ENCODE data around the gene POLR3A.

DNA sequence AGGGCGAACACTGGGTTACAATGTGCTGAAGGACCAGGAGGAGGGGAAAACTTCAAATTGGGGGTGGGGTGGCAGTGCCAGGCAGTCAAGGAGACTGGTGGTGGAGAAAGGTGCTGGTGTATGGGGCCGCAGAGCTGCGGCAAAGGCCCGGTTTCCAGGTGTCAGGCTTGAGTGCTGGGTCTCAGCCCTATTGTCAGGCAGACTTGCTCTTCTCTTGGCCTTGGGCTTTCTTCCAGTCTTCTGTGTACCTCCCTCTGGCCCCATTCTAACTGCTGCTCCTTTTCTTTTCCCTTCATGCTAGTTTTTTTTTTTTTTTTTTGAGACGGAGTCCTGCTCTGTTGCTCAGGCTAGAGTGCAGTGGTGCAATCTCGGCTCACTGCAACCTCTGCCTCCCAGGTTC lies 51.0 kb downstream of the POLR3A start:
- TF ChIP-seq RAD21 (IDR thresholded peaks at IDR 0.05; ENCODE audit: low read length), result no peak
- no peak for TF ChIP-seq TEAD4 (IDR thresholded peaks at IDR 0.05; ENCODE audit: borderline replicate concordance, insufficient read depth)
- TF ChIP-seq, protein P1, sequence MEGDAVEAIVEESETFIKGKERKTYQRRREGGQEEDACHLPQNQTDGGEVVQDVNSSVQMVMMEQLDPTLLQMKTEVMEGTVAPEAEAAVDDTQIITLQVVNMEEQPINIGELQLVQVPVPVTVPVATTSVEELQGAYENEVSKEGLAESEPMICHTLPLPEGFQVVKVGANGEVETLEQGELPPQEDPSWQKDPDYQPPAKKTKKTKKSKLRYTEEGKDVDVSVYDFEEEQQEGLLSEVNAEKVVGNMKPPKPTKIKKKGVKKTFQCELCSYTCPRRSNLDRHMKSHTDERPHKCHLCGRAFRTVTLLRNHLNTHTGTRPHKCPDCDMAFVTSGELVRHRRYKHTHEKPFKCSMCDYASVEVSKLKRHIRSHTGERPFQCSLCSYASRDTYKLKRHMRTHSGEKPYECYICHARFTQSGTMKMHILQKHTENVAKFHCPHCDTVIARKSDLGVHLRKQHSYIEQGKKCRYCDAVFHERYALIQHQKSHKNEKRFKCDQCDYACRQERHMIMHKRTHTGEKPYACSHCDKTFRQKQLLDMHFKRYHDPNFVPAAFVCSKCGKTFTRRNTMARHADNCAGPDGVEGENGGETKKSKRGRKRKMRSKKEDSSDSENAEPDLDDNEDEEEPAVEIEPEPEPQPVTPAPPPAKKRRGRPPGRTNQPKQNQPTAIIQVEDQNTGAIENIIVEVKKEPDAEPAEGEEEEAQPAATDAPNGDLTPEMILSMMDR (IDR thresholded peaks at IDR 0.05), result no peak
- no peak for TF ChIP-seq POLR2AphosphoS5 (IDR thresholded peaks at IDR 0.05; ENCODE audit: low read depth, low read length)
- TF ChIP-seq, protein P2, sequence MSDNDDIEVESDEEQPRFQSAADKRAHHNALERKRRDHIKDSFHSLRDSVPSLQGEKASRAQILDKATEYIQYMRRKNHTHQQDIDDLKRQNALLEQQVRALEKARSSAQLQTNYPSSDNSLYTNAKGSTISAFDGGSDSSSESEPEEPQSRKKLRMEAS (IDR thresholded peaks at IDR 0.05; ENCODE audit: low read depth), result no peak
- TF ChIP-seq YY1 (IDR thresholded peaks at IDR 0.05; ENCODE audit: low read depth), result no peak
- TF ChIP-seq, protein P3, sequence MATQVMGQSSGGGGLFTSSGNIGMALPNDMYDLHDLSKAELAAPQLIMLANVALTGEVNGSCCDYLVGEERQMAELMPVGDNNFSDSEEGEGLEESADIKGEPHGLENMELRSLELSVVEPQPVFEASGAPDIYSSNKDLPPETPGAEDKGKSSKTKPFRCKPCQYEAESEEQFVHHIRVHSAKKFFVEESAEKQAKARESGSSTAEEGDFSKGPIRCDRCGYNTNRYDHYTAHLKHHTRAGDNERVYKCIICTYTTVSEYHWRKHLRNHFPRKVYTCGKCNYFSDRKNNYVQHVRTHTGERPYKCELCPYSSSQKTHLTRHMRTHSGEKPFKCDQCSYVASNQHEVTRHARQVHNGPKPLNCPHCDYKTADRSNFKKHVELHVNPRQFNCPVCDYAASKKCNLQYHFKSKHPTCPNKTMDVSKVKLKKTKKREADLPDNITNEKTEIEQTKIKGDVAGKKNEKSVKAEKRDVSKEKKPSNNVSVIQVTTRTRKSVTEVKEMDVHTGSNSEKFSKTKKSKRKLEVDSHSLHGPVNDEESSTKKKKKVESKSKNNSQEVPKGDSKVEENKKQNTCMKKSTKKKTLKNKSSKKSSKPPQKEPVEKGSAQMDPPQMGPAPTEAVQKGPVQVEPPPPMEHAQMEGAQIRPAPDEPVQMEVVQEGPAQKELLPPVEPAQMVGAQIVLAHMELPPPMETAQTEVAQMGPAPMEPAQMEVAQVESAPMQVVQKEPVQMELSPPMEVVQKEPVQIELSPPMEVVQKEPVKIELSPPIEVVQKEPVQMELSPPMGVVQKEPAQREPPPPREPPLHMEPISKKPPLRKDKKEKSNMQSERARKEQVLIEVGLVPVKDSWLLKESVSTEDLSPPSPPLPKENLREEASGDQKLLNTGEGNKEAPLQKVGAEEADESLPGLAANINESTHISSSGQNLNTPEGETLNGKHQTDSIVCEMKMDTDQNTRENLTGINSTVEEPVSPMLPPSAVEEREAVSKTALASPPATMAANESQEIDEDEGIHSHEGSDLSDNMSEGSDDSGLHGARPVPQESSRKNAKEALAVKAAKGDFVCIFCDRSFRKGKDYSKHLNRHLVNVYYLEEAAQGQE (IDR thresholded peaks at IDR 0.05; ENCODE audit: low read depth, low read length), result no peak
- TF ChIP-seq EP300 (IDR thresholded peaks at IDR 0.05; ENCODE audit: borderline replicate concordance in 1 of 2, low read depth in 1 of 2, low read length in 1 of 2), result no peak

Measured in SK-N-SH (cell line).